Panc1 (cell line): ENCODE results near the gene FN1. TPM values are rescaled to one million over a fixed set of nuclear protein-coding genes. Genes with fewer than 3 reads are reported as not detected.

ENCODE experiments used
- ATAC-seq: fragments of 200-7000 bp; cut with Tn5 transposase; 2 replicates; pipeline ENCODE4 v1.9.1; 2020; ENCODE audit warnings: mild to moderate bottlenecking, moderate library complexity
- BruUV-seq: library from RNA; stranded (reverse); fragments of 400-500 nt; replicated peaks from 2 replicates; lab custom pipeline; 2021; lab: Mats Ljungman, UMichigan
- CTCF ChIA-PET: fragments of 300-600 bp; sonication (Branson Sonifier 250); formaldehyde crosslinking; loops from one replicate; lab custom pipeline; 2022; ENCODE audit warnings: antibody characterized with exemption; lab: Charles Lee
- POLR2A ChIA-PET: fragments of 300-600 bp; sonication (Branson Sonifier 250); formaldehyde crosslinking; loops from one replicate; lab custom pipeline; 2022; ENCODE audit warnings: antibody characterized with exemption; lab: Charles Lee
- DNase-seq: peaks from one replicate; pipeline ENCODE4 v3.0.0-alpha.2; 2010; ENCODE audit warnings: low read depth, low spot score
- H3K27ac ChIP-seq: 2 replicates; pipeline ENCODE4 v1.5.1; 2011; ENCODE audit warnings: mild to moderate bottlenecking, low read length, inconsistent platforms
- H3K27me3 ChIP-seq: fragments of 200-500 bp; sonication (Bioruptor generic); 2 replicates; pipeline ENCODE4 v1.6.0; 2014; ENCODE audit warnings: low read length, inconsistent platforms; ENCODE audit not compliant: control insufficient read depth, insufficient read depth
- H3K36me3 ChIP-seq: fragments of 200-500 bp; sonication (Bioruptor generic); 2 replicates; pipeline ENCODE4 v1.5.1; 2014; ENCODE audit warnings: inconsistent platforms, mild to moderate bottlenecking, low read length, moderate library complexity; ENCODE audit not compliant: control insufficient read depth, insufficient read depth
- H3K4me1 ChIP-seq: 2 replicates; pipeline ENCODE4 v1.5.1; 2011; ENCODE audit warnings: inconsistent platforms, mild to moderate bottlenecking, low read length, moderate library complexity; ENCODE audit not compliant: control insufficient read depth, insufficient read depth
- H3K4me3 ChIP-seq, 2 experiments: 2 replicates each; pipeline ENCODE4 v1.5.1; 2011 to 2012; ENCODE audit warnings: low read depth in 2 of 2, low read length in 2 of 2, mild to moderate bottlenecking in 2 of 2, inconsistent platforms in 1 of 2, moderate library complexity in 1 of 2
- H3K9me3 ChIP-seq: fragments of 200-500 bp; sonication (Bioruptor generic); 2 replicates; pipeline ENCODE4 v1.5.1; 2014; ENCODE audit warnings: low read depth, mild to moderate bottlenecking, inconsistent platforms, low read length, moderate library complexity; ENCODE audit not compliant: control insufficient read depth, insufficient read depth
- POLR2AphosphoS5 ChIP-seq: IDR thresholded peaks from 2 replicates; pipeline ENCODE4 v1.6.1; 2012; ENCODE audit warnings: mild to moderate bottlenecking, low read depth, low read length, moderate library complexity
- SIN3A ChIP-seq: IDR thresholded peaks from 2 replicates; pipeline ENCODE4 v1.6.1; 2012; ENCODE audit warnings: low read depth, mild to moderate bottlenecking, low read length, moderate library complexity, borderline replicate concordance; ENCODE audit not compliant: insufficient read depth
- TCF7L2 ChIP-seq: IDR thresholded peaks from 2 replicates; pipeline ENCODE4 v1.6.1; 2011; ENCODE audit warnings: mild to moderate bottlenecking, low read depth, low read length, inconsistent platforms
- in situ Hi-C: cut with HindIII; loops from 2 replicates; pipeline ENCODE4 v1.10.0; 2016; ENCODE audit warnings: low sequenced_read_pairs, low pct_unique_long_range_greater_than_20kb
- intact Hi-C: fragments of 100-400 bp; cut with micrococcal nuclease; formaldehyde crosslinking; loops from one replicate; pipeline ENCODE4 v1.10.0; 2022; ENCODE audit not compliant: unreplicated experiment
- total RNA-seq: library from RNA; stranded (reverse); gene quantifications from one replicate; pipeline ENCODE4 v1.2.1, GENCODE V29; 2021; ENCODE audit not compliant: unreplicated experiment
- TF ChIP-seq, protein P1 (sequence below), 2 experiments: IDR thresholded peaks; 2 replicates each; pipeline ENCODE4 v1.6.1; 2011 to 2012; ENCODE audit warnings: low read depth in 2 of 2, control low read depth in 1 of 2, low read length in 1 of 2, mild to moderate bottlenecking in 1 of 2, moderate library complexity in 1 of 2; ENCODE audit not compliant: insufficient read depth in 1 of 2
- TF ChIP-seq, protein P2 (sequence below): fragments of 450-650 bp; IDR thresholded peaks from 2 replicates; pipeline ENCODE4 v1.5.1; 2017; ENCODE audit warnings: mild to moderate bottlenecking

FN1 gene
- total RNA-seq, 1 experiment from 2014 or later: 4.2 TPM

DNA sequence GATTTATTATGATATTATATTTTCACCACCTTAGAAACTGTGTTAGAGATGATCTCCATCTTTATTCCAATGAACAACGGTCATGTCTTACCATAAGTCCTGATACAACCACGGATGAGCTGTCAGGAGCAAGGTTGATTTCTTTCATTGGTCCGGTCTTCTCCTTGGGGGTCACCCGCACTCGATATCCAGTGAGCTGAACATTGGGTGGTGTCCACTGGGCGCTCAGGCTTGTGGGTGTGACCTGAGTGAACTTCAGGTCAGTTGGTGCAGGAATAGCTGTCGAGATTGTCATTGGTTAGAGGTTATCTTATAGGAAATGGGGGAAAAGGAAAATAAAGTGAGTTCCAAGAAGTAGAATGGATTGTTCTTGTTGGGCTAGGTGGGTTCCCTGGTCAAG is 56.8 kb downstream of the FN1 start:
- Histone ChIP-seq H3K36me3 (no peaks in the 10 kb centered on the region), H3K9me3 (no peaks in the 10 kb centered on the region), H3K27ac (no peak overlapping the region), H3K4me3 (no peak overlapping the region), H3K27me3 (no peaks in the 10 kb centered on the region), H3K4me1 (no peaks in the 10 kb centered on the region)
- in situ Hi-C loops (no loop called here), intact Hi-C loops (no loop called here)
- CTCF ChIA-PET: no interaction called here
- TF ChIP-seq TCF7L2: no peak
- TF ChIP-seq, protein P1, sequence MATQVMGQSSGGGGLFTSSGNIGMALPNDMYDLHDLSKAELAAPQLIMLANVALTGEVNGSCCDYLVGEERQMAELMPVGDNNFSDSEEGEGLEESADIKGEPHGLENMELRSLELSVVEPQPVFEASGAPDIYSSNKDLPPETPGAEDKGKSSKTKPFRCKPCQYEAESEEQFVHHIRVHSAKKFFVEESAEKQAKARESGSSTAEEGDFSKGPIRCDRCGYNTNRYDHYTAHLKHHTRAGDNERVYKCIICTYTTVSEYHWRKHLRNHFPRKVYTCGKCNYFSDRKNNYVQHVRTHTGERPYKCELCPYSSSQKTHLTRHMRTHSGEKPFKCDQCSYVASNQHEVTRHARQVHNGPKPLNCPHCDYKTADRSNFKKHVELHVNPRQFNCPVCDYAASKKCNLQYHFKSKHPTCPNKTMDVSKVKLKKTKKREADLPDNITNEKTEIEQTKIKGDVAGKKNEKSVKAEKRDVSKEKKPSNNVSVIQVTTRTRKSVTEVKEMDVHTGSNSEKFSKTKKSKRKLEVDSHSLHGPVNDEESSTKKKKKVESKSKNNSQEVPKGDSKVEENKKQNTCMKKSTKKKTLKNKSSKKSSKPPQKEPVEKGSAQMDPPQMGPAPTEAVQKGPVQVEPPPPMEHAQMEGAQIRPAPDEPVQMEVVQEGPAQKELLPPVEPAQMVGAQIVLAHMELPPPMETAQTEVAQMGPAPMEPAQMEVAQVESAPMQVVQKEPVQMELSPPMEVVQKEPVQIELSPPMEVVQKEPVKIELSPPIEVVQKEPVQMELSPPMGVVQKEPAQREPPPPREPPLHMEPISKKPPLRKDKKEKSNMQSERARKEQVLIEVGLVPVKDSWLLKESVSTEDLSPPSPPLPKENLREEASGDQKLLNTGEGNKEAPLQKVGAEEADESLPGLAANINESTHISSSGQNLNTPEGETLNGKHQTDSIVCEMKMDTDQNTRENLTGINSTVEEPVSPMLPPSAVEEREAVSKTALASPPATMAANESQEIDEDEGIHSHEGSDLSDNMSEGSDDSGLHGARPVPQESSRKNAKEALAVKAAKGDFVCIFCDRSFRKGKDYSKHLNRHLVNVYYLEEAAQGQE (IDR thresholded peaks at IDR 0.05; ENCODE audit: insufficient read depth in 1 of 2, low read depth in 2 of 2, low read length in 1 of 2): no peak
- TF ChIP-seq, protein P2, sequence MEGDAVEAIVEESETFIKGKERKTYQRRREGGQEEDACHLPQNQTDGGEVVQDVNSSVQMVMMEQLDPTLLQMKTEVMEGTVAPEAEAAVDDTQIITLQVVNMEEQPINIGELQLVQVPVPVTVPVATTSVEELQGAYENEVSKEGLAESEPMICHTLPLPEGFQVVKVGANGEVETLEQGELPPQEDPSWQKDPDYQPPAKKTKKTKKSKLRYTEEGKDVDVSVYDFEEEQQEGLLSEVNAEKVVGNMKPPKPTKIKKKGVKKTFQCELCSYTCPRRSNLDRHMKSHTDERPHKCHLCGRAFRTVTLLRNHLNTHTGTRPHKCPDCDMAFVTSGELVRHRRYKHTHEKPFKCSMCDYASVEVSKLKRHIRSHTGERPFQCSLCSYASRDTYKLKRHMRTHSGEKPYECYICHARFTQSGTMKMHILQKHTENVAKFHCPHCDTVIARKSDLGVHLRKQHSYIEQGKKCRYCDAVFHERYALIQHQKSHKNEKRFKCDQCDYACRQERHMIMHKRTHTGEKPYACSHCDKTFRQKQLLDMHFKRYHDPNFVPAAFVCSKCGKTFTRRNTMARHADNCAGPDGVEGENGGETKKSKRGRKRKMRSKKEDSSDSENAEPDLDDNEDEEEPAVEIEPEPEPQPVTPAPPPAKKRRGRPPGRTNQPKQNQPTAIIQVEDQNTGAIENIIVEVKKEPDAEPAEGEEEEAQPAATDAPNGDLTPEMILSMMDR: no peak
- no peak for TF ChIP-seq POLR2AphosphoS5
- no peak for TF ChIP-seq SIN3A
- DNase-seq (no peak), ATAC-seq (no peak)
- POLR2A ChIA-PET: no interaction called here
- no TSS peak for BruUV-seq

- BruUV-seq: no TSS peak
- Histone ChIP-seq H3K4me3 (no peak overlapping the region), H3K4me1 (no peaks in the 10 kb centered on the region), H3K27me3 (no peaks in the 10 kb centered on the region), H3K27ac (no peak overlapping the region), H3K36me3 (no peaks in the 10 kb centered on the region), H3K9me3 (no peaks in the 10 kb centered on the region)
- TF ChIP-seq POLR2AphosphoS5: no peak
- TF ChIP-seq, protein P1 (IDR thresholded peaks at IDR 0.05; ENCODE audit: insufficient read depth in 1 of 2, low read depth in 2 of 2, low read length in 1 of 2): no peak
- TF ChIP-seq TCF7L2: no peak
- no peak for TF ChIP-seq SIN3A
- TF ChIP-seq, protein P2: no peak
- POLR2A ChIA-PET: no interaction called here
- intact Hi-C loops (no loop called here), in situ Hi-C loops (no loop called here)
- DNase-seq: no peak
- CTCF ChIA-PET: no interaction called here
- ATAC-seq: no peak
These were observed 57.8 kb downstream of the FN1 start for GRCh38 chr2:215378045-215378444.
